Esophagus squamous epithelium (tissue), 5 donors: ENCODE data around the gene IDUA. TPM values are rescaled to one million over a fixed set of nuclear protein-coding genes. Genes with fewer than 3 reads are reported as not detected.

ENCODE experiments used
- DNase-seq: peaks from one replicate; lab custom pipeline; 2025; lab: John Stamatoyannopoulos, UW
- H3K27ac ChIP-seq, 4 donors: fragments of 200-600 bp; sonication (generic); one replicate each; pipeline ENCODE4 v1.5.1; 2016 to 2019; ENCODE audit warnings: mild to moderate bottlenecking in 1 of 4
- H3K27me3 ChIP-seq, 4 donors: fragments of 200-600 bp; sonication (generic); 1 replicate in 3 of 4; 2 replicates in 1 of 4; pipeline versions ENCODE4 v1.5.1 to v1.6.0; 2017 to 2021; ENCODE audit warnings: antibody characterized with exemption in 1 of 4
- H3K36me3 ChIP-seq, 3 donors: fragments of 200-600 bp; sonication (generic); one replicate each; pipeline ENCODE4 v1.5.1; 2016 to 2019
- H3K4me1 ChIP-seq, 3 donors: fragments of 200-600 bp; sonication (generic); one replicate each; pipeline ENCODE4 v1.5.1; 2017 to 2019
- H3K4me3 ChIP-seq, 4 donors: fragments of 200-600 bp; sonication (generic); 1 replicate in 3 of 4; 2 replicates in 1 of 4; pipeline ENCODE4 v1.5.1; 2016 to 2019; ENCODE audit warnings: mild to moderate bottlenecking in 2 of 4, moderate library complexity in 1 of 4
- H3K9me3 ChIP-seq, 3 donors: fragments of 200-600 bp; sonication (generic); one replicate each; pipeline ENCODE4 v1.5.1; 2016 to 2019
- CTCF ChIP-seq, 6 experiments: fragments of 450-650 bp in 4 of 6; fragments of 200-600 bp in 2 of 6; sonication (generic) in 2 of 6; IDR thresholded peaks; one replicate each; pipeline ENCODE4 v1.5.1; 2016 to 2019; ENCODE audit warnings: antibody characterized with exemption in 6 of 6, mild to moderate bottlenecking in 4 of 6, moderate library complexity in 4 of 6
- POLR2A ChIP-seq, 4 donors: fragments of 450-650 bp; IDR thresholded peaks; one replicate each; pipeline ENCODE4 v1.6.1; 2017; ENCODE audit warnings: antibody characterized with exemption in 4 of 4, mild to moderate bottlenecking in 4 of 4, moderate library complexity in 3 of 4
- WGBS, 2 donors: methylation state at CpG; one replicate each; pipeline ENCODE4 v1.1.5; 2018; 5-methylcytosine and 5-hydroxymethylcytosine counted together
- intact Hi-C: fragments of 100-400 bp; cut with DNase I; formaldehyde crosslinking; loops from one replicate; pipeline ENCODE4 v1.15.0; 2022
- total RNA-seq, 4 donors: library from RNA; depleted of rRNA; stranded (reverse); fragments of >200 nt; gene quantifications; one replicate each; pipeline ENCODE4 v1.1.0, GENCODE V29; 2016
- donor health status: DM: yes; HTN: yes; CAD: no.

Gene IDUA
- total RNA-seq, 4 donors from 2014 or later = 4.3 to 20.5 (median 14.1) TPM

- H3K4me1 ChIP-seq = peaks cover 11 to 43% (median 28%) of the 10 kb centered on the region in 3 donors
- H3K27me3 ChIP-seq = peaks cover 26 to 99% (median 33%) of the 10 kb centered on the region in 4 donors
- DNase-seq = no peak
- 76 to 87% methylated on average over 3 of the region's 15 CpGs for WGBS, 2 donors
- TF ChIP-seq CTCF (IDR thresholded peaks at IDR 0.05) (no peak), POLR2A (IDR thresholded peaks at IDR 0.05) (no peak)
- H3K9me3 ChIP-seq = no peaks in the 10 kb centered on the region
- H3K4me3 ChIP-seq = no peak overlapping the region
- H3K36me3 ChIP-seq = no peaks in the 10 kb centered on the region
- intact Hi-C loops = no loop called here
- no peak overlapping the region for H3K27ac ChIP-seq
Observed at GRCh38 chr4:1000686-1001260, 13.9 kb downstream of the IDUA start.

- intact Hi-C loops = no loop called here
- peak overlapping the region in 1 of 4 donors; percentile 49 for H3K4me3 ChIP-seq
- WGBS, 2 donors = 41 to 62% methylated on average over 5 to 23 of the region's 48 CpGs
- no peak for DNase-seq
- H3K4me1 ChIP-seq = peaks cover 11 to 41% (median 28%) of the 10 kb centered on the region in 3 donors
- TF ChIP-seq CTCF (IDR thresholded peaks at IDR 0.05) = no peak
- TF ChIP-seq POLR2A (IDR thresholded peaks at IDR 0.05) = no peak
- no peak overlapping the region for H3K27ac ChIP-seq
- no peaks in the 10 kb centered on the region for H3K36me3 ChIP-seq
- H3K27me3 ChIP-seq = peaks cover 26 to 99% (median 33%) of the 10 kb centered on the region in 4 donors
- no peaks in the 10 kb centered on the region for H3K9me3 ChIP-seq
Observed at GRCh38 chr4:1001561-1002130, 14.8 kb downstream of the IDUA start.

- WGBS, 2 donors = no CpG with 5 or more reads among the region's 54 CpGs
- TF ChIP-seq CTCF (IDR thresholded peaks at IDR 0.05) = no peak
- no peak for TF ChIP-seq POLR2A (IDR thresholded peaks at IDR 0.05)
- H3K27ac ChIP-seq = no peak overlapping the region
- peaks cover 26 to 99% (median 33%) of the 10 kb centered on the region in 4 donors for H3K27me3 ChIP-seq
- peaks cover 11 to 36% (median 26%) of the 10 kb centered on the region in 3 donors for H3K4me1 ChIP-seq
- H3K9me3 ChIP-seq = peaks cover 0 to 3% (median 0%) of the 10 kb centered on the region in 3 donors
- intact Hi-C loops = no loop called here
- no peak for DNase-seq
- H3K4me3 ChIP-seq = peak overlapping the region in 2 of 4 donors; percentile 7 to 49
- H3K36me3 ChIP-seq = no peaks in the 10 kb centered on the region
Observed at GRCh38 chr4:1002131-1002630, 15.3 kb downstream of the IDUA start.

- DNase-seq = no peak
- H3K9me3 ChIP-seq = peaks cover 0 to 3% (median 0%) of the 10 kb centered on the region in 3 donors
- intact Hi-C loops = no loop called here
- TF ChIP-seq CTCF (IDR thresholded peaks at IDR 0.05) = no peak
- TF ChIP-seq POLR2A (IDR thresholded peaks at IDR 0.05) = no peak
- WGBS, 2 donors = no CpG with 5 or more reads among the region's 75 CpGs
- peak overlapping the region in 2 of 4 donors; percentile 7 to 49 for H3K4me3 ChIP-seq
- H3K36me3 ChIP-seq = no peaks in the 10 kb centered on the region
- H3K27ac ChIP-seq = no peak overlapping the region
- peaks cover 8 to 30% (median 21%) of the 10 kb centered on the region in 3 donors for H3K4me1 ChIP-seq
- peaks cover 26 to 97% (median 31%) of the 10 kb centered on the region in 4 donors for H3K27me3 ChIP-seq
Observed at GRCh38 chr4:1002631-1003251, 15.9 kb downstream of the IDUA start.
